Mesenchymal stem cell (in vitro differentiated cells and primary cell): ENCODE measurements around the gene TTC9.

Experiments used
- DNase-seq: peaks from one replicate; pipeline ENCODE4 v3.0.0-alpha.2; 2013
- H2AFZ ChIP-seq: one replicate; pipeline ENCODE4 v1.6.1; 2013; ENCODE audit warnings: low read depth, mild to moderate bottlenecking, control low read depth, inconsistent platforms, low read length, moderate library complexity
- H2AK5ac ChIP-seq: 2 replicates; pipeline ENCODE4 v1.6.1; 2013; ENCODE audit warnings: low read length, moderate library complexity, mild to moderate bottlenecking, inconsistent platforms; ENCODE audit not compliant: severe bottlenecking
- H2BK120ac ChIP-seq: one replicate; pipeline ENCODE4 v1.6.1; 2013; ENCODE audit warnings: low read depth, mild to moderate bottlenecking, inconsistent platforms, low read length, moderate library complexity
- H2BK12ac ChIP-seq, 2 experiments: one replicate each; pipeline ENCODE4 v1.6.1; 2013; ENCODE audit warnings: inconsistent platforms in 2 of 2, low read length in 2 of 2, mild to moderate bottlenecking in 2 of 2, moderate library complexity in 2 of 2, control low read depth in 1 of 2
- H2BK15ac ChIP-seq: one replicate; pipeline ENCODE4 v1.6.1; 2013; ENCODE audit warnings: mild to moderate bottlenecking, low read depth, inconsistent platforms; ENCODE audit not compliant: poor library complexity, severe bottlenecking
- H2BK5ac ChIP-seq: 2 replicates; pipeline ENCODE4 v1.6.1; 2013; ENCODE audit warnings: low read depth, mild to moderate bottlenecking, low read length, control low read depth, inconsistent platforms; ENCODE audit not compliant: poor library complexity, severe bottlenecking
- H3K14ac ChIP-seq, 2 experiments: one replicate each; pipeline ENCODE4 v1.6.1; 2013; ENCODE audit warnings: inconsistent platforms in 2 of 2, low read length in 2 of 2, control low read depth in 1 of 2, mild to moderate bottlenecking in 1 of 2, moderate library complexity in 1 of 2
- H3K18ac ChIP-seq, 2 experiments: one replicate each; pipeline ENCODE4 v1.6.1; 2013; ENCODE audit warnings: inconsistent platforms in 2 of 2, low read length in 2 of 2, control low read depth in 1 of 2, low read depth in 1 of 2, mild to moderate bottlenecking in 1 of 2
- H3K23ac ChIP-seq, 2 experiments: one replicate each; pipeline ENCODE4 v1.6.1; 2013; ENCODE audit warnings: inconsistent platforms in 2 of 2, low read length in 2 of 2, mild to moderate bottlenecking in 2 of 2, moderate library complexity in 2 of 2, control low read depth in 1 of 2
- H3K27ac ChIP-seq: 2 replicates; pipeline ENCODE4 v1.5.1; 2013; ENCODE audit warnings: mild to moderate bottlenecking, moderate library complexity, low read length, control low read depth, inconsistent platforms; ENCODE audit not compliant: poor library complexity, severe bottlenecking
- H3K27me3 ChIP-seq, 2 experiments: 2 replicates each; pipeline versions ENCODE4 v1.6.1 to v1.7.0; 2013; ENCODE audit warnings: low read length in 2 of 2, mild to moderate bottlenecking in 2 of 2, moderate library complexity in 2 of 2, control low read depth in 1 of 2, inconsistent platforms in 1 of 2; ENCODE audit not compliant: control insufficient read depth in 1 of 2, insufficient read depth in 1 of 2
- H3K36me3 ChIP-seq, 2 experiments: 2 replicates each; pipeline versions ENCODE4 v1.6.1 to v1.7.0; 2013; ENCODE audit warnings: low read length in 2 of 2, control low read depth in 1 of 2, inconsistent platforms in 1 of 2, low read depth in 1 of 2, mild to moderate bottlenecking in 1 of 2; ENCODE audit not compliant: insufficient read depth in 2 of 2, control insufficient read depth in 1 of 2
- H3K4ac ChIP-seq, 2 experiments: one replicate each; pipeline ENCODE4 v1.6.1; 2013; ENCODE audit warnings: inconsistent platforms in 2 of 2, low read length in 2 of 2, mild to moderate bottlenecking in 2 of 2, moderate library complexity in 2 of 2, control low read depth in 1 of 2, low read depth in 1 of 2
- H3K4me1 ChIP-seq: 2 replicates; pipeline ENCODE4 v1.6.1; 2013; ENCODE audit warnings: low read depth, low read length, control low read depth; ENCODE audit not compliant: control insufficient read depth, insufficient read depth
- H3K4me2 ChIP-seq: 2 replicates; pipeline ENCODE4 v1.6.1; 2013; ENCODE audit warnings: low read length, mild to moderate bottlenecking, inconsistent platforms; ENCODE audit not compliant: poor library complexity, severe bottlenecking
- H3K4me3 ChIP-seq, 2 experiments: 2 replicates each; pipeline versions ENCODE4 v1.5.1 to v1.7.0; 2013; ENCODE audit warnings: low read length in 2 of 2, mild to moderate bottlenecking in 2 of 2, control low read depth in 1 of 2, low read depth in 1 of 2; ENCODE audit not compliant: insufficient read depth in 1 of 2
- H3K79me1 ChIP-seq: replicated peaks from 2 replicates; pipeline ENCODE4 v1.6.1; 2013; ENCODE audit warnings: mild to moderate bottlenecking, control low read depth, low read length, inconsistent platforms; ENCODE audit not compliant: poor library complexity, severe bottlenecking
- H3K9ac ChIP-seq: 2 replicates; pipeline ENCODE4 v1.7.0; 2013; ENCODE audit warnings: mild to moderate bottlenecking, low read length, moderate library complexity
- H3K9me3 ChIP-seq: 2 replicates; pipeline ENCODE4 v1.7.0; 2013; ENCODE audit warnings: mild to moderate bottlenecking, low read length; ENCODE audit not compliant: control insufficient read depth
- H4K8ac ChIP-seq: one replicate; pipeline ENCODE4 v1.6.1; 2013; ENCODE audit warnings: inconsistent platforms, mild to moderate bottlenecking, low read length, moderate library complexity
- H4K91ac ChIP-seq: one replicate; pipeline ENCODE4 v1.6.1; 2013; ENCODE audit warnings: mild to moderate bottlenecking, low read length, inconsistent platforms
- WGBS: methylation state at CpG from one replicate; pipeline ENCODE4 v1.1.7; 2013; ENCODE audit warnings: mixed read lengths; 5-methylcytosine and 5-hydroxymethylcytosine counted together

The TTC9 gene

DNA sequence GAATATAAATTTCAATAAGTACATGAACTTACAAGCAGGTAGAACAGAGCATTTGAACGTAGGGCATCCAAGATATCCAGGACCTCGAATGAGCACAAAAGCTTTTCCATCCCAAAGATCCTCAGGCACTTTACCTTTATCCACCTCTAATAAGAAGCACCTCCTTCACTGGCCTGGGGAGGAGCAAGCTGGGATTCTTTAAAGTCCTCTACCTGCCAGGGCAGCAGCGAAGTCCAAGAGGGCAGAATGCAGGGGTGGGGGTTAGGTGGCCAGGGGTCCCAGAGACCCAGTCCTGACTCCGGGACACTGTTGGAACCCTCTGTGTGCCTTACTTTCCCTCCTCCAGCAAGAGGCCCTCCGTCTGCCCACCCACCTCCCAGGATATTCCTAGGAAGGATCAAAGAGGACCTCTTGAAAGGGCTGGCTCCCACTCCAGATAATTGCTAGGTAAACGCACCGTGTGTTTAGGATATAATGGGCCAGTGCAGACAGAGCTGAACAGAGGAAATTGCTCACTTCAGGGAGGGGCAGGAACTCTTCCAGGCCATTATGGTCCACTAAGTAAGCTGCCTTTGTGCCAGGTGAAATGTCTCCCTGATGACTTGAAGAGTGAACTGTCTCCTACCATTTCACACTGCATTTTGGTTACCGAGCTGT is 68.1 kb downstream of the TTC9 start:
- Histone ChIP-seq H3K4me2 (no peak overlapping the region), H2BK5ac (no peak overlapping the region), H3K27ac (no peak overlapping the region), H3K36me3 (no peaks in the 10 kb centered on the region), H3K4me1 (peaks cover 11% of the 10 kb centered on the region), H2BK15ac (no peak overlapping the region), H4K8ac (no peak overlapping the region), H3K14ac (no peak overlapping the region), H3K9ac (no peak overlapping the region), H2BK120ac (no peak overlapping the region), H3K4me3 (no peak overlapping the region), H3K4ac (no peak overlapping the region), H4K91ac (no peak overlapping the region), H3K23ac (no peak overlapping the region), H3K79me1 (no peaks in the 10 kb centered on the region), H3K27me3 (peaks cover 0 to 10% of the 10 kb centered on the region in 2 experiments), H3K9me3 (no peaks in the 10 kb centered on the region), H2AK5ac (no peak overlapping the region), H2BK12ac (no peak overlapping the region), H2AFZ (no peak overlapping the region), H3K18ac (no peak overlapping the region)
- no peak for DNase-seq
- WGBS = 47% methylated on average over 7 of the region's 8 CpGs

DNA sequence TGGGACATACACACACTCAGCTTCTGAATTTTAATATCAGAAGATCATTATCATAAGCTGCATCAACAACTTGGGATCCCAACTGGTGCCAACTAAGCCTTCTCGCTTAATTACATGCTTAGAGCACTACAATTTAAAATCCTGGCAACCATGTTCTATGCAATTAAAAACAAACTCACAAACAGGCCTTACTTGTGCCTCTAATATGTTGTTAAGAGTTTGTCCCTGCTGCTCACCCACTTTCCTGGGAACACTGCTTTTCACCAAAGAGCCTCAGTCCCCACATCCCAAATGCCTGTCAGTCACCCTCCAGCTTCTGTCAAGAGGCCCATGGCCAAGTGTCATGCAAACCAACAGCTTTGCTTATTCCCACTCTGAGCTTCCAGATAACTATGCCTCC is 69.7 kb downstream of the TTC9 start:
- Histone ChIP-seq H2AK5ac (no peak overlapping the region), H2BK5ac (no peak overlapping the region), H3K79me1 (no peaks in the 10 kb centered on the region), H4K91ac (no peak overlapping the region), H3K4me3 (no peak overlapping the region), H2BK12ac (no peak overlapping the region), H3K9me3 (no peaks in the 10 kb centered on the region), H3K4me2 (no peak overlapping the region), H2BK15ac (no peak overlapping the region), H4K8ac (no peak overlapping the region), H3K18ac (no peak overlapping the region), H2AFZ (no peak overlapping the region), H3K14ac (no peak overlapping the region), H2BK120ac (no peak overlapping the region), H3K9ac (no peak overlapping the region), H3K4ac (no peak overlapping the region), H3K27ac (no peak overlapping the region), H3K23ac (no peak overlapping the region), H3K36me3 (no peaks in the 10 kb centered on the region), H3K4me1 (peaks cover 8% of the 10 kb centered on the region), H3K27me3 (peaks cover 0 to 14% of the 10 kb centered on the region in 2 experiments)
- 91% methylated on average over 1 of the region's 1 CpG for WGBS
- DNase-seq = no peak

DNA sequence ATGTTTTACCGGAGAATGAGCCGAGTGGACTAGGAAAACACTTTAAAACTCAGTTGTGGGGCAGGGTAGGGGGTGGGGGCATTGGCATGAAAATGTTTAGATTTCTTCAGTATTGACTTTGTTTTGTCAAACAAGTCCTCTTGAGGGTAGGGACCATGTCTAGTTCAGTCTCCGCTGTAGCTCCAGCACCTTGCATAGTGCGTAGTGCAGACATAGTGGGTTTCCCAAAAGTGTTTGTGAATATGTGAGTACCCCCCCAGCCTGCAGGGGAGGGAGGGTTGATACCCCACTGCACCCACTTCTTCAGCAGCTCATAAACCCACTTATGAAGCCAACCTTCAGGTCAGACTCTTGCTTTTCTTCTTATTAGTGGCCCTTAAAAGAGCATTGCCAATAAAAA is 71.4 kb downstream of the TTC9 start:
- Histone ChIP-seq H2BK120ac (no peak overlapping the region), H3K27ac (no peak overlapping the region)

DNA sequence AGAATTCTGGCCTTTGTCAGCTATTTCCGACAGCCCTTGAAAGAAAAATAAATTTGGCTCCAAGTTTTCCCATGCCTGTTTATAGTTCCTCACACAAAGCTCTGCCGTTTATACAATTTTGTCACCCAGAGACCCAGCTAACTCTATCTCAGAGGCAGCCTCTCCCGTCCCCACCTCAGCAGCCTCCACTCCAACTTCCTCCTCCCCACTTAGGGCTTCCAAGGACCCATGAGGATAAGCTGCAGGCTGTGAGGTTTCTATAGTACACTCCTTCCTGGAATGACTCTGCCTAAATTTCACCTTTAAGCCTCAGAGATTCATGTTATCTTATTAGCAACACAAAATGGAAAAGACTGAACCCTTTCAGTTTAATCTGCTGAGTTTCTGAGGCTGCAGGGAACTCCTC is 71.8 kb downstream of the TTC9 start:
- no peak overlapping the region for H4K8ac ChIP-seq
- H3K36me3 ChIP-seq = no peaks in the 10 kb centered on the region
- no peaks in the 10 kb centered on the region for H3K9me3 ChIP-seq
- 5% methylated on average over 3 of the region's 3 CpGs for WGBS
- H2BK12ac ChIP-seq = no peak overlapping the region
- no peak overlapping the region for H3K4me3 ChIP-seq
- H2AFZ ChIP-seq = no peak overlapping the region
- H4K91ac ChIP-seq = no peak overlapping the region
- no peak overlapping the region for H2BK5ac ChIP-seq
- no peaks in the 10 kb centered on the region for H3K79me1 ChIP-seq
- H3K14ac ChIP-seq = no peak overlapping the region
- no peak overlapping the region for H3K4ac ChIP-seq
- peaks cover 0 to 19% of the 10 kb centered on the region in 2 experiments for H3K27me3 ChIP-seq
- H3K27ac ChIP-seq = no peak overlapping the region
- no peak for DNase-seq
- H2BK15ac ChIP-seq = no peak overlapping the region
- H3K9ac ChIP-seq = no peak overlapping the region
- no peak overlapping the region for H2AK5ac ChIP-seq
- no peaks in the 10 kb centered on the region for H3K4me1 ChIP-seq
- H3K18ac ChIP-seq = no peak overlapping the region
- H3K4me2 ChIP-seq = no peak overlapping the region
- H3K23ac ChIP-seq = no peak overlapping the region
- no peak overlapping the region for H2BK120ac ChIP-seq

More for the DNA sequence above, 71.4 kb downstream of the TTC9 start:
- no peak overlapping the region for H3K23ac ChIP-seq
- no peak overlapping the region for H4K91ac ChIP-seq
- peaks cover 0 to 19% of the 10 kb centered on the region in 2 experiments for H3K27me3 ChIP-seq
- no peak overlapping the region for H2BK15ac ChIP-seq
- no peak overlapping the region for H2BK5ac ChIP-seq
- H3K14ac ChIP-seq = no peak overlapping the region
- no peak overlapping the region for H3K4ac ChIP-seq
- H2AFZ ChIP-seq = no peak overlapping the region
- no peaks in the 10 kb centered on the region for H3K4me1 ChIP-seq
- H4K8ac ChIP-seq = no peak overlapping the region
- H2BK12ac ChIP-seq = no peak overlapping the region
- no peaks in the 10 kb centered on the region for H3K9me3 ChIP-seq
- H3K4me3 ChIP-seq = no peak overlapping the region
- H3K79me1 ChIP-seq = no peaks in the 10 kb centered on the region
- no peaks in the 10 kb centered on the region for H3K36me3 ChIP-seq
- DNase-seq = no peak
- WGBS = 71% methylated on average over 4 of the region's 4 CpGs
- H3K18ac ChIP-seq = no peak overlapping the region
- H3K4me2 ChIP-seq = no peak overlapping the region
- no peak overlapping the region for H3K9ac ChIP-seq
- no peak overlapping the region for H2AK5ac ChIP-seq
